Upper lobe of left lung (tissue), 6 donors: ENCODE results near the gene GPR153. TPM values are rescaled to one million over a fixed set of nuclear protein-coding genes. Genes with fewer than 3 reads are reported as not detected.

Source experiments
- ATAC-seq, 2 donors: fragments of 200-7000 bp; cut with Tn5 transposase; one replicate each; pipeline ENCODE4 v1.9.1; 2022; ENCODE audit warnings: mild to moderate bottlenecking in 2 of 2, moderate library complexity in 2 of 2; ENCODE audit not compliant: low FRiP score in 2 of 2
- DNase-seq, 2 donors: peaks; one replicate each; pipeline ENCODE4 v3.0.0-alpha.2; 2019 to 2020
- H3K27ac ChIP-seq, 4 donors: fragments of 200-600 bp; sonication (generic); one replicate each; pipeline ENCODE4 v1.5.1; 2016 to 2019
- H3K27me3 ChIP-seq, 4 donors: fragments of 200-600 bp; sonication (generic); one replicate each; pipeline ENCODE4 v1.5.1; 2017 to 2019
- H3K36me3 ChIP-seq, 4 donors: fragments of 200-600 bp; sonication (generic); one replicate each; pipeline ENCODE4 v1.5.1; 2016 to 2019
- H3K4me1 ChIP-seq, 4 donors: fragments of 200-600 bp; sonication (generic); one replicate each; pipeline ENCODE4 v1.5.1; 2018 to 2019
- H3K4me3 ChIP-seq, 4 donors: fragments of 200-600 bp; sonication (generic); one replicate each; pipeline ENCODE4 v1.5.1; 2017 to 2019; ENCODE audit warnings: mild to moderate bottlenecking in 2 of 4, moderate library complexity in 1 of 4
- H3K9me3 ChIP-seq, 4 donors: fragments of 200-600 bp; sonication (generic); one replicate each; pipeline ENCODE4 v1.5.1; 2018 to 2019
- EP300 ChIP-seq, 4 donors: sonication (generic); formaldehyde crosslinking; IDR thresholded peaks; one replicate each; pipeline ENCODE4 v1.5.1; 2017; ENCODE audit warnings: antibody characterized with exemption in 4 of 4, control low read depth in 2 of 4
- POLR2A ChIP-seq, 4 donors: fragments of 450-650 bp; IDR thresholded peaks; one replicate each; pipeline ENCODE4 v1.5.1; 2016 to 2017; ENCODE audit warnings: antibody characterized with exemption in 4 of 4, mild to moderate bottlenecking in 2 of 4
- POLR2AphosphoS5 ChIP-seq, 2 donors: sonication (generic); formaldehyde crosslinking; IDR thresholded peaks; one replicate each; pipeline ENCODE4 v1.5.1; 2017; ENCODE audit warnings: antibody characterized with exemption in 2 of 2
- WGBS, 2 donors: methylation state at CpG; one replicate each; pipeline ENCODE4 v1.1.5; 2017 to 2018; 5-methylcytosine and 5-hydroxymethylcytosine counted together
- total RNA-seq, 6 donors: library from RNA; depleted of rRNA in 4 of 6; stranded (reverse); fragments of >200 nt in 4 of 6; gene quantifications; one replicate each; pipeline versions ENCODE4 v1.1.0 to v1.2.1, GENCODE V29; 2016 to 2021
- TF ChIP-seq, protein P1 (sequence below), 6 experiments: fragments of 450-650 bp in 4 of 6; fragments of 200-600 bp in 2 of 6; sonication (generic) in 2 of 6; IDR thresholded peaks; one replicate each; pipeline ENCODE4 v1.5.1; 2016 to 2019; ENCODE audit warnings: antibody characterized with exemption in 6 of 6
- donor health status: DM: no; HTN: no; CAD: no; lungs with moderate emphysema.
- donor health status: DM: no; HTN: yes; CAD: no; lungs with severe emphysema.

Gene GPR153
- total RNA-seq, 6 donors from 2014 or later: 2.4 to 25.7 (median 12.5) TPM

DNA sequence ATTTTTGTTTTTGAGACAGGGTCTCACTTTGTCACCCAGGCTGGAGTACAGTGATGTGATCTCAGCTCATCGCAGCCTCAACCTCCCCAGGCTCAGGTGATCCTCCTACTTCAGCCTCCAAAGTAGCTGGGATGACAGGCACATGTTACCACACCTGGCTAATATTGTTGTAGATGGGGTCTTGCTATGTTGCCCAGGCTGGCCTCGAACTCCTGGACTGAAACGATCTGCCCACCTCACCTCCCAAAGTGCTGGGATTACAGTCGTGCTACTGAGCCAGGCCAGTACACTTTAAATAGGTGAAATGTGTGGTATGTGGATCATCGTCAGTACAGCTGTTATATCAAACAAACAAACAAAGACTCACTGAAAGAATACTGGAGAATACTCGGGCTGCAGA, 35.0 kb upstream of the GPR153 start:
- ATAC-seq: no peak
- Histone ChIP-seq H3K4me1 (no peaks in the 10 kb centered on the region), H3K27me3 (no peaks in the 10 kb centered on the region), H3K27ac (no peak overlapping the region), H3K36me3 (peaks cover 0 to 11% (median 3%) of the 10 kb centered on the region in 4 donors), H3K9me3 (no peaks in the 10 kb centered on the region), H3K4me3 (no peak overlapping the region)
- WGBS, 2 donors: 89 to 97% methylated on average over 6 of the region's 6 CpGs
- no peak for DNase-seq
- TF ChIP-seq, protein P1, sequence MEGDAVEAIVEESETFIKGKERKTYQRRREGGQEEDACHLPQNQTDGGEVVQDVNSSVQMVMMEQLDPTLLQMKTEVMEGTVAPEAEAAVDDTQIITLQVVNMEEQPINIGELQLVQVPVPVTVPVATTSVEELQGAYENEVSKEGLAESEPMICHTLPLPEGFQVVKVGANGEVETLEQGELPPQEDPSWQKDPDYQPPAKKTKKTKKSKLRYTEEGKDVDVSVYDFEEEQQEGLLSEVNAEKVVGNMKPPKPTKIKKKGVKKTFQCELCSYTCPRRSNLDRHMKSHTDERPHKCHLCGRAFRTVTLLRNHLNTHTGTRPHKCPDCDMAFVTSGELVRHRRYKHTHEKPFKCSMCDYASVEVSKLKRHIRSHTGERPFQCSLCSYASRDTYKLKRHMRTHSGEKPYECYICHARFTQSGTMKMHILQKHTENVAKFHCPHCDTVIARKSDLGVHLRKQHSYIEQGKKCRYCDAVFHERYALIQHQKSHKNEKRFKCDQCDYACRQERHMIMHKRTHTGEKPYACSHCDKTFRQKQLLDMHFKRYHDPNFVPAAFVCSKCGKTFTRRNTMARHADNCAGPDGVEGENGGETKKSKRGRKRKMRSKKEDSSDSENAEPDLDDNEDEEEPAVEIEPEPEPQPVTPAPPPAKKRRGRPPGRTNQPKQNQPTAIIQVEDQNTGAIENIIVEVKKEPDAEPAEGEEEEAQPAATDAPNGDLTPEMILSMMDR (IDR thresholded peaks at IDR 0.05): no peak
- TF ChIP-seq EP300 (IDR thresholded peaks at IDR 0.05): no peak
- TF ChIP-seq POLR2A (IDR thresholded peaks at IDR 0.05): no peak
- TF ChIP-seq POLR2AphosphoS5 (IDR thresholded peaks at IDR 0.05): no peak

DNA sequence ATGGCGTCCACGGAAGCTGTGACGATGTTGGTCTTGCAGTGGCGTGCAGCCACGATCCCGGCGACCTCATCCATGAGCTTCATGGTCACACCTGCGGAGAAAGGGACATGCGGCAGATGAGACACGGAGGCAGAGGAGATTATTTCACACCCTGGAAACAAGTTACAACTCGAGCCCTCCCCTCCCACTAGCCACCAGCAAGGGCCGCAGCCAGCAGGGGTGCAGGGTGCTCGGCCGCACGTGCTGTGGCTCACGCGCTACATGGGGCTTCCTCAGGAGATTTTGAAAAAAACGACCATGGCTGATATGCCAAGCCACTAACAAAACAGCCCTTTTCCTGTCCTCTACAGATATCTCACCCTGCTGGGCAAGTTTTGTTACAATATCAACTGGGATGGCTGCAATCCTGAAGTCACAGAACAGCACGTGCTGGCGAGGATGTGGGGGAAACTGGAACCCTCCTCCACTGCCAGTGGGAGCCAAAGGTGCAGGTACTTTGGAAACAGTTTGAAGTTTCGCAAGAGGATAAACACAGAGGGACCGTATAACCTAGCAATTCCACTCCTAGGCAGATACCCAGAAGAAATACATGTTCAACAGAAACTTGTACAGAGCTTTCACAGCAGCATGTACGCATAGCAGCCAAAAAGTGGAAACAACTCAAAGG, 34.1 kb upstream of the GPR153 start:
- H3K9me3 ChIP-seq: no peaks in the 10 kb centered on the region
- H3K36me3 ChIP-seq: peaks cover 0 to 11% (median 3%) of the 10 kb centered on the region in 4 donors
- no peak for TF ChIP-seq POLR2A (IDR thresholded peaks at IDR 0.05)
- TF ChIP-seq POLR2AphosphoS5 (IDR thresholded peaks at IDR 0.05): no peak
- TF ChIP-seq, protein P1 (IDR thresholded peaks at IDR 0.05): no peak
- TF ChIP-seq EP300 (IDR thresholded peaks at IDR 0.05): no peak
- H3K27ac ChIP-seq: no peak overlapping the region
- no peaks in the 10 kb centered on the region for H3K4me1 ChIP-seq
- H3K27me3 ChIP-seq: no peaks in the 10 kb centered on the region
- no peak for ATAC-seq
- no peak overlapping the region for H3K4me3 ChIP-seq
- 78 to 79% methylated on average over 13 to 23 of the region's 23 CpGs for WGBS, 2 donors
- DNase-seq: no peak

DNA sequence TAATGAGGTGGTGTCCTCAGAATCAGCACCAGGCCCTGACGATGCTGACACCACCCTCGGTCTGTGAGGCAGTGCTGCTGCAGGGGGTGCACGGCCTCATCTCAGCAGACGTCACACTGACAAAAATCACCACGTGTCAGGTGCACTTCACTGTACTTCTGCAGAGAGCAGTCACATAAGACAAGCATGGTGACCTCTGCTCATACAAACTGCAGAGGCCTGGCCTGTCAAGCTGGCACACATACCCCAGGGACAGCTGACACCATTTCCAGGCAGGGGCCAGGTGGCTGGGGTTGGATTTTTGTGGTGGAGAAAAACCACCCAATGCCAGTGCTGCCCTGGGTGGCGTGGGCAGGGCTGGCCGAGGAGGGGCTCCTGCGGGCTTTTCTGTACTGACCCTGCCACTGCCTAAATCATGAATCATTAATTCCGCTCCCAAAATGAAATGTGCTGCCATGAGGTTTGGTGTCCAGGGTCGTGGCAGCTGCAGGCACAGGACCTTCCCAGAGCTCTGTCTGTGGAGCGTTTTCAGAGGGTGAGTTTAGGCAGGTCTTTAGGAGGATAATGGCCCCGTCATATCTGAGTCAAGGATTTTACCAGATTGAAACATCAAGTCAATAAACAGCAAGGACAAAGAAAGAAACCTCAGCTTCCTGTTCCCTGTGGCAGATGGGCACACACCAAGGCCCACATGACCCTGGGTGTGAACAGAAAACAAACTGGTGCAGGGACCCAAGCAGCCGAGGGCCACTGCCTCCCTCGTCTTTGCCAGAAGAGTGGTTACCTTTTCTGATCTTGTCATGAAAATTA, 33.4 kb upstream of the GPR153 start:
- no peak overlapping the region for H3K4me3 ChIP-seq
- 86 to 89% methylated on average over 13 to 14 of the region's 14 CpGs for WGBS, 2 donors
- no peaks in the 10 kb centered on the region for H3K9me3 ChIP-seq
- no peak overlapping the region for H3K27ac ChIP-seq
- no peaks in the 10 kb centered on the region for H3K27me3 ChIP-seq
- no peaks in the 10 kb centered on the region for H3K4me1 ChIP-seq
- peaks cover 0 to 11% (median 3%) of the 10 kb centered on the region in 4 donors for H3K36me3 ChIP-seq
- TF ChIP-seq POLR2A (IDR thresholded peaks at IDR 0.05) (no peak), POLR2AphosphoS5 (IDR thresholded peaks at IDR 0.05) (no peak), EP300 (IDR thresholded peaks at IDR 0.05) (no peak)
- TF ChIP-seq, protein P1 (IDR thresholded peaks at IDR 0.05): no peak
- DNase-seq (no peak), ATAC-seq (no peak)

DNA sequence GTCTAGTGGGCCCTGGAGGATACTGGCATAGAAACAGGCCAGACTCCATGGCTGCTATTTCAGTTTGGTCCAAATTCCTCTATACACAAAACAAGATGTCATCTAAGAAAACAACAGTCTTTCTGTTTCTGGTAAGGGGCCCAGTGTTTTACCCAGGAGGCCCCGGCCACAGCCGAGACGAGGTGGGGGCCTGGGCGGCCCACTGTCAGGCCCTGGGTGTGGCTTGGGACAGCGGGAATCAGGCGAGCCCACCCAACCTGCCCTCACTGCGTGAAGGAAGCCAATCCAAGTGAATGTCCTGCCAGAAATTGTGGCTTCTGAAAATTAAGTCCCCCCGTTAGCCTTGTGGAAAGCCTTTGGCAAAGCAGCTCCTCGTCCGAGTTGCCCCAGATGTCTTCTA, 31.2 kb upstream of the GPR153 start:
- Histone ChIP-seq H3K36me3 (peaks cover 0 to 11% (median 3%) of the 10 kb centered on the region in 4 donors), H3K4me3 (no peak overlapping the region), H3K9me3 (no peaks in the 10 kb centered on the region), H3K27ac (no peak overlapping the region), H3K27me3 (no peaks in the 10 kb centered on the region), H3K4me1 (peaks cover 3 to 10% (median 7%) of the 10 kb centered on the region in 4 donors)
- TF ChIP-seq POLR2A (IDR thresholded peaks at IDR 0.05) (no peak), EP300 (IDR thresholded peaks at IDR 0.05) (no peak), POLR2AphosphoS5 (IDR thresholded peaks at IDR 0.05) (no peak)
- TF ChIP-seq, protein P1 (IDR thresholded peaks at IDR 0.05): no peak
- DNase-seq (no peak), ATAC-seq (no peak)
- WGBS, 2 donors: 93 to 94% methylated on average over 10 of the region's 10 CpGs
